GM23338 (cell line): ENCODE measurements around the gene AGAP9. TPM values are rescaled to one million over a fixed set of nuclear protein-coding genes. Genes with fewer than 3 reads are reported as not detected.

Experiments
- ATAC-seq: fragments of 200-7000 bp; cut with Tn5 transposase; 3 replicates; pipeline ENCODE4 v1.9.1; 2020
- DNase-seq: peaks from one replicate; pipeline ENCODE4 v3.0.0-alpha.2; 2015; ENCODE audit warnings: low spot score
- H2AFZ ChIP-seq: fragments of 200-600 bp; sonication (generic); 2 replicates; pipeline ENCODE4 v1.8.0; 2016; ENCODE audit warnings: antibody characterized with exemption, mild to moderate bottlenecking, moderate library complexity
- H3F3A ChIP-seq: fragments of 200-600 bp; sonication (generic); replicated peaks from 2 replicates; pipeline ENCODE4 v1.8.0; 2017; ENCODE audit warnings: antibody characterized with exemption, mixed run types, low read depth
- H3K27ac ChIP-seq: fragments of 200-600 bp; sonication (generic); 2 replicates; pipeline ENCODE4 v1.6.1; 2016; ENCODE audit warnings: low read depth
- H3K27me3 ChIP-seq: fragments of 200-600 bp; sonication (generic); 2 replicates; pipeline ENCODE4 v1.8.0; 2016; ENCODE audit warnings: mild to moderate bottlenecking, mixed run types, moderate library complexity; ENCODE audit not compliant: insufficient read depth
- H3K36me3 ChIP-seq: fragments of 200-600 bp; sonication (generic); 2 replicates; pipeline ENCODE4 v1.8.0; 2016; ENCODE audit warnings: mild to moderate bottlenecking; ENCODE audit not compliant: insufficient read depth
- H3K4me1 ChIP-seq: fragments of 200-600 bp; sonication (generic); 2 replicates; pipeline ENCODE4 v1.8.0; 2016; ENCODE audit warnings: mild to moderate bottlenecking, moderate library complexity; ENCODE audit not compliant: insufficient read depth
- H3K4me2 ChIP-seq: fragments of 200-600 bp; sonication (generic); 2 replicates; pipeline ENCODE4 v1.7.1; 2017; ENCODE audit warnings: mixed run types
- H3K4me3 ChIP-seq: fragments of 200-600 bp; sonication (generic); 2 replicates; pipeline ENCODE4 v1.6.1; 2016; ENCODE audit warnings: mixed run types
- H3K79me2 ChIP-seq: fragments of 200-600 bp; sonication (generic); replicated peaks from 2 replicates; pipeline ENCODE4 v1.8.0; 2017; ENCODE audit warnings: mild to moderate bottlenecking; ENCODE audit not compliant: insufficient read depth
- H3K9me2 ChIP-seq: fragments of 200-600 bp; sonication (generic); 2 replicates; pipeline ENCODE4 v1.8.0; 2017; ENCODE audit not compliant: insufficient read depth
- H4K20me1 ChIP-seq: fragments of 200-600 bp; sonication (generic); replicated peaks from 2 replicates; pipeline ENCODE4 v1.8.0; 2017; ENCODE audit warnings: mild to moderate bottlenecking; ENCODE audit not compliant: insufficient read depth
- H3K27ac Mint-ChIP-seq: 2 replicates; pipeline ENCODE4 v1.8.0; 2020; ENCODE audit warnings: inconsistent platforms, mild to moderate bottlenecking, moderate library complexity, mixed read lengths
- H3K27me3 Mint-ChIP-seq: 3 replicates; pipeline ENCODE4 v1.8.0; 2022; ENCODE audit warnings: low read depth, mild to moderate bottlenecking, moderate library complexity, mixed read lengths, inconsistent platforms; ENCODE audit not compliant: insufficient read depth, poor library complexity
- H3K36me3 Mint-ChIP-seq: 3 replicates; pipeline ENCODE4 v1.8.0; 2021; ENCODE audit warnings: low read depth, mild to moderate bottlenecking, inconsistent platforms, moderate library complexity, mixed read lengths
- H3K4me1 Mint-ChIP-seq: 3 replicates; pipeline ENCODE4 v1.8.0; 2020; ENCODE audit warnings: mild to moderate bottlenecking, inconsistent platforms, mixed read lengths
- H3K4me3 Mint-ChIP-seq: 3 replicates; pipeline ENCODE4 v1.8.0; 2021; ENCODE audit warnings: moderate library complexity, mild to moderate bottlenecking, inconsistent platforms, mixed read lengths
- H3K9me3 Mint-ChIP-seq: 3 replicates; pipeline ENCODE4 v1.8.0; 2020; ENCODE audit warnings: moderate library complexity, mild to moderate bottlenecking, inconsistent platforms, mixed read lengths
- CREB1 ChIP-seq: fragments of 250-450 bp; sonication (Bioruptor Pico); IDR thresholded peaks from 2 replicates; pipeline ENCODE4 v1.5.0; 2020; ENCODE audit warnings: low read depth, mild to moderate bottlenecking, moderate library complexity
- CTCF ChIP-seq, 2 experiments: fragments of 200-600 bp in 1 of 2; sonication (generic) in 1 of 2; conservative IDR thresholded peaks; 2 replicates each; pipeline versions ENCODE4 v1.5.1 to v1.6.1; 2016 to 2017; ENCODE audit warnings: antibody characterized with exemption in 2 of 2, low read depth in 2 of 2, mild to moderate bottlenecking in 2 of 2, moderate library complexity in 1 of 2
- EZH2 ChIP-seq: fragments of 200-600 bp; sonication (generic); IDR thresholded peaks from one replicate; pipeline ENCODE4 v1.8.0; 2017; ENCODE audit warnings: antibody characterized with exemption, mild to moderate bottlenecking, low read depth; ENCODE audit not compliant: unreplicated experiment
- EZH2phosphoT487 ChIP-seq: fragments of 200-600 bp; sonication (generic); IDR thresholded peaks from one replicate; pipeline ENCODE4 v1.8.1; 2018; ENCODE audit warnings: antibody characterized with exemption; ENCODE audit not compliant: unreplicated experiment
- JUNB ChIP-seq: IDR thresholded peaks from one replicate; pipeline ENCODE4 v1.6.1; 2016; ENCODE audit warnings: antibody characterized with exemption; ENCODE audit not compliant: unreplicated experiment
- NANOG ChIP-seq: IDR thresholded peaks from 2 replicates; pipeline ENCODE4 v1.6.1; 2016; ENCODE audit warnings: antibody characterized with exemption, borderline replicate concordance
- POLR2AphosphoS5 ChIP-seq: IDR thresholded peaks from 2 replicates; pipeline ENCODE4 v1.6.1; 2016; ENCODE audit warnings: antibody characterized with exemption, low read depth
- STAT1 ChIP-seq: IDR thresholded peaks from one replicate; pipeline ENCODE4 v1.6.1; 2016; ENCODE audit warnings: antibody characterized with exemption; ENCODE audit not compliant: unreplicated experiment
- ZNF114 ChIP-seq: fragments of 250-450 bp; sonication (Bioruptor Pico); IDR thresholded peaks from 2 replicates; pipeline ENCODE4 v1.5.0; 2020; ENCODE audit warnings: mild to moderate bottlenecking, moderate library complexity
- ZNF331 ChIP-seq: fragments of 250-450 bp; sonication (Bioruptor Pico); IDR thresholded peaks from 2 replicates; pipeline ENCODE4 v1.5.0; 2020; ENCODE audit warnings: low read depth, mild to moderate bottlenecking, moderate library complexity
- ZNF462 ChIP-seq: fragments of 250-450 bp; sonication (Bioruptor Pico); IDR thresholded peaks from 2 replicates; pipeline ENCODE4 v1.5.0; 2020; ENCODE audit warnings: mild to moderate bottlenecking, moderate library complexity
- polyA plus RNA-seq: library from polyadenylated mRNA; unstranded; fragments of >200 nt; fragmentation: Nextera tagmentation; extraction: Ambion mirVana; gene quantifications from 2 replicates; pipeline ENCODE4 v1.2.1, GENCODE V29; 2016
- total RNA-seq: library from RNA; depleted of rRNA; stranded (reverse); fragments of >200 nt; shearing (Covaris generic); gene quantifications from 2 replicates; pipeline ENCODE4 v1.2.3, GENCODE V29; 2014
- TF ChIP-seq, protein P1 (sequence below): IDR thresholded peaks from 2 replicates; pipeline ENCODE4 v1.6.1; 2016; ENCODE audit warnings: antibody characterized with exemption
- TF ChIP-seq, protein P2 (sequence below): IDR thresholded peaks from one replicate; pipeline ENCODE4 v1.6.1; 2018; ENCODE audit warnings: antibody characterized with exemption; ENCODE audit not compliant: unreplicated experiment

AGAP9 gene
- total and polyA plus RNA-seq, 2 experiments from 2014 or later = 6.9 to 7.2 TPM

- no peaks in the 10 kb centered on the region for H3K4me1 ChIP-seq
- H3F3A ChIP-seq = no peaks in the 10 kb centered on the region
- peaks cover 16% of the 10 kb centered on the region for H3K27me3 Mint-ChIP-seq
- no peak for TF ChIP-seq STAT1
- TF ChIP-seq CREB1 = no peak
- no peak for TF ChIP-seq CTCF (conservative IDR thresholded peaks at IDR 0.05; ENCODE audit: low read depth in 2 of 2)
- TF ChIP-seq EZH2phosphoT487 = no peak
- TF ChIP-seq ZNF462 (CRISPR knock-in tag) = no peak
- no peak for TF ChIP-seq POLR2AphosphoS5
- TF ChIP-seq, protein P1, sequence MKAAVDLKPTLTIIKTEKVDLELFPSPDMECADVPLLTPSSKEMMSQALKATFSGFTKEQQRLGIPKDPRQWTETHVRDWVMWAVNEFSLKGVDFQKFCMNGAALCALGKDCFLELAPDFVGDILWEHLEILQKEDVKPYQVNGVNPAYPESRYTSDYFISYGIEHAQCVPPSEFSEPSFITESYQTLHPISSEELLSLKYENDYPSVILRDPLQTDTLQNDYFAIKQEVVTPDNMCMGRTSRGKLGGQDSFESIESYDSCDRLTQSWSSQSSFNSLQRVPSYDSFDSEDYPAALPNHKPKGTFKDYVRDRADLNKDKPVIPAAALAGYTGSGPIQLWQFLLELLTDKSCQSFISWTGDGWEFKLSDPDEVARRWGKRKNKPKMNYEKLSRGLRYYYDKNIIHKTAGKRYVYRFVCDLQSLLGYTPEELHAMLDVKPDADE = no peak
- TF ChIP-seq ZNF114 = no peak
- TF ChIP-seq, protein P2, sequence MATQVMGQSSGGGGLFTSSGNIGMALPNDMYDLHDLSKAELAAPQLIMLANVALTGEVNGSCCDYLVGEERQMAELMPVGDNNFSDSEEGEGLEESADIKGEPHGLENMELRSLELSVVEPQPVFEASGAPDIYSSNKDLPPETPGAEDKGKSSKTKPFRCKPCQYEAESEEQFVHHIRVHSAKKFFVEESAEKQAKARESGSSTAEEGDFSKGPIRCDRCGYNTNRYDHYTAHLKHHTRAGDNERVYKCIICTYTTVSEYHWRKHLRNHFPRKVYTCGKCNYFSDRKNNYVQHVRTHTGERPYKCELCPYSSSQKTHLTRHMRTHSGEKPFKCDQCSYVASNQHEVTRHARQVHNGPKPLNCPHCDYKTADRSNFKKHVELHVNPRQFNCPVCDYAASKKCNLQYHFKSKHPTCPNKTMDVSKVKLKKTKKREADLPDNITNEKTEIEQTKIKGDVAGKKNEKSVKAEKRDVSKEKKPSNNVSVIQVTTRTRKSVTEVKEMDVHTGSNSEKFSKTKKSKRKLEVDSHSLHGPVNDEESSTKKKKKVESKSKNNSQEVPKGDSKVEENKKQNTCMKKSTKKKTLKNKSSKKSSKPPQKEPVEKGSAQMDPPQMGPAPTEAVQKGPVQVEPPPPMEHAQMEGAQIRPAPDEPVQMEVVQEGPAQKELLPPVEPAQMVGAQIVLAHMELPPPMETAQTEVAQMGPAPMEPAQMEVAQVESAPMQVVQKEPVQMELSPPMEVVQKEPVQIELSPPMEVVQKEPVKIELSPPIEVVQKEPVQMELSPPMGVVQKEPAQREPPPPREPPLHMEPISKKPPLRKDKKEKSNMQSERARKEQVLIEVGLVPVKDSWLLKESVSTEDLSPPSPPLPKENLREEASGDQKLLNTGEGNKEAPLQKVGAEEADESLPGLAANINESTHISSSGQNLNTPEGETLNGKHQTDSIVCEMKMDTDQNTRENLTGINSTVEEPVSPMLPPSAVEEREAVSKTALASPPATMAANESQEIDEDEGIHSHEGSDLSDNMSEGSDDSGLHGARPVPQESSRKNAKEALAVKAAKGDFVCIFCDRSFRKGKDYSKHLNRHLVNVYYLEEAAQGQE = no peak
- no peak for TF ChIP-seq JUNB
- no peak for TF ChIP-seq NANOG
- TF ChIP-seq EZH2 = no peak
- TF ChIP-seq ZNF331 = no peak
- no peaks in the 10 kb centered on the region for H3K9me3 Mint-ChIP-seq
- no peak overlapping the region for H3K27ac ChIP-seq
- no peaks in the 10 kb centered on the region for H3K79me2 ChIP-seq
- no peaks in the 10 kb centered on the region for H4K20me1 ChIP-seq
- no peaks in the 10 kb centered on the region for H3K36me3 ChIP-seq
- H3K4me1 Mint-ChIP-seq = peaks cover 18% of the 10 kb centered on the region
- no peak overlapping the region for H3K4me2 ChIP-seq
- no peaks in the 10 kb centered on the region for H3K27me3 ChIP-seq
- no peaks in the 10 kb centered on the region for H3K9me2 ChIP-seq
- ATAC-seq (no peak), DNase-seq (no peak)
- H3K36me3 Mint-ChIP-seq = no peaks in the 10 kb centered on the region; the same call in 2 of the 3 replicates
- no peak overlapping the region for H3K4me3 Mint-ChIP-seq
- H2AFZ ChIP-seq = peak overlapping the region; percentile 47; the same call in 1 of the 2 replicates
- H3K27ac Mint-ChIP-seq = no peak overlapping the region
- H3K4me3 ChIP-seq = no peak overlapping the region
Measured at GRCh38 chr10:47451998-47452494, 71.4 kb downstream of the AGAP9 start.
